ENCODE measurements around the gene NR3C1. TPM values are rescaled to one million over a fixed set of nuclear protein-coding genes. Genes with fewer than 3 reads are reported as not detected.

NR3C1 gene
- polyA plus RNA-seq, 6 donors from 2014 or later = 87.7 to 150 (median 106) TPM

GRCh38 chr5:143259254-143259605 is 144.3 kb downstream of the NR3C1 start:
- Mint-ChIP-seq H3K27me3 (no peaks in the 10 kb centered on the region), H3K36me3 (no peaks in the 10 kb centered on the region), H3K4me3 (no peak overlapping the region), H3K27ac (peak overlapping the region in 1 of 6 donors; percentile 54), H3K9me3 (no peaks in the 10 kb centered on the region), H3K4me1 (no peaks in the 10 kb centered on the region)
- ATAC-seq (ENCODE audit: low read depth in 2 of 2) = no peak
- DNase-seq = no peak

- ATAC-seq (ENCODE audit: low read depth in 2 of 2) (no peak), DNase-seq (no peak)
- no peaks in the 10 kb centered on the region for H3K9me3 Mint-ChIP-seq
Observed at GRCh38 chr5:143258559-143259253, 144.8 kb downstream of the NR3C1 start.

GRCh38 chr5:143254819-143255218 is 148.7 kb downstream of the NR3C1 start:
- Mint-ChIP-seq H3K4me3 (no peak overlapping the region), H3K4me1 (peaks cover 0 to 18% (median 11%) of the 10 kb centered on the region in 3 donors), H3K36me3 (no peaks in the 10 kb centered on the region), H3K9me3 (peaks cover 0 to 2% (median 0%) of the 10 kb centered on the region in 7 donors), H3K27ac (peak overlapping the region in 2 of 6 donors; percentile 7 to 41), H3K27me3 (no peaks in the 10 kb centered on the region)
- no peak for DNase-seq
- ATAC-seq (ENCODE audit: low read depth in 2 of 2) = no peak

More at GRCh38 chr5:143258559-143259253, 144.8 kb downstream of the NR3C1 start:
- H3K36me3 Mint-ChIP-seq = no peaks in the 10 kb centered on the region
- H3K4me3 Mint-ChIP-seq = no peak overlapping the region
- peak overlapping the region in 1 of 6 donors; percentile 54 for H3K27ac Mint-ChIP-seq
- H3K27me3 Mint-ChIP-seq = no peaks in the 10 kb centered on the region
- H3K4me1 Mint-ChIP-seq = no peaks in the 10 kb centered on the region

GRCh38 chr5:143251946-143252345 is 151.5 kb downstream of the NR3C1 start:
- Mint-ChIP-seq H3K27me3 (no peaks in the 10 kb centered on the region), H3K9me3 (peaks cover 0 to 3% (median 0%) of the 10 kb centered on the region in 7 donors), H3K36me3 (no peaks in the 10 kb centered on the region), H3K4me1 (peaks cover 0 to 18% (median 11%) of the 10 kb centered on the region in 3 donors), H3K4me3 (no peak overlapping the region), H3K27ac (peak overlapping the region in 1 of 6 donors; percentile 66)
- ATAC-seq (ENCODE audit: low read depth in 2 of 2) (no peak), DNase-seq (no peak)

GRCh38 chr5:143251190-143251589 is 152.3 kb downstream of the NR3C1 start:
- DNase-seq (no peak), ATAC-seq (ENCODE audit: low read depth in 2 of 2) (no peak)
- H3K36me3 Mint-ChIP-seq = no peaks in the 10 kb centered on the region
- peaks cover 0 to 18% (median 11%) of the 10 kb centered on the region in 3 donors for H3K4me1 Mint-ChIP-seq
- no peak overlapping the region for H3K27ac Mint-ChIP-seq
- H3K4me3 Mint-ChIP-seq = no peak overlapping the region
- H3K27me3 Mint-ChIP-seq = no peaks in the 10 kb centered on the region
- H3K9me3 Mint-ChIP-seq = peaks cover 0 to 3% (median 0%) of the 10 kb centered on the region in 7 donors

- DNase-seq = no peak
- Mint-ChIP-seq H3K27me3 (no peaks in the 10 kb centered on the region), H3K9me3 (peaks cover 0 to 13% (median 3%) of the 10 kb centered on the region in 7 donors), H3K4me3 (no peak overlapping the region), H3K36me3 (peaks cover 5 to 9% of the 10 kb centered on the region in 2 donors), H3K27ac (peak overlapping the region in 1 of 6 donors; percentile 48), H3K4me1 (peaks cover 0 to 18% (median 11%) of the 10 kb centered on the region in 3 donors)
- ATAC-seq (ENCODE audit: low read depth in 2 of 2) = no peak
Observed at GRCh38 chr5:143249851-143250250, 153.6 kb downstream of the NR3C1 start.

- H3K36me3 Mint-ChIP-seq = peaks cover 5 to 12% of the 10 kb centered on the region in 2 donors
- H3K27me3 Mint-ChIP-seq = no peaks in the 10 kb centered on the region
- no peak overlapping the region for H3K27ac Mint-ChIP-seq
- ATAC-seq (ENCODE audit: low read depth in 2 of 2) (no peak), DNase-seq (no peak)
- peaks cover 0 to 17% (median 4%) of the 10 kb centered on the region in 7 donors for H3K9me3 Mint-ChIP-seq
- no peak overlapping the region for H3K4me3 Mint-ChIP-seq
- H3K4me1 Mint-ChIP-seq = peaks cover 0 to 18% (median 11%) of the 10 kb centered on the region in 3 donors
Observed at GRCh38 chr5:143248822-143249579, 154.5 kb downstream of the NR3C1 start.

GRCh38 chr5:143248391-143248790 is 155.1 kb downstream of the NR3C1 start:
- H3K27ac Mint-ChIP-seq = no peak overlapping the region
- H3K27me3 Mint-ChIP-seq = no peaks in the 10 kb centered on the region
- ATAC-seq (ENCODE audit: low read depth in 2 of 2) (no peak), DNase-seq (no peak)
- H3K9me3 Mint-ChIP-seq = peaks cover 0 to 17% (median 4%) of the 10 kb centered on the region in 7 donors
- no peak overlapping the region for H3K4me3 Mint-ChIP-seq
- H3K36me3 Mint-ChIP-seq = peaks cover 5 to 12% of the 10 kb centered on the region in 2 donors
- H3K4me1 Mint-ChIP-seq = peaks cover 0 to 18% (median 11%) of the 10 kb centered on the region in 3 donors

GRCh38 chr5:143247134-143247815 is 156.2 kb downstream of the NR3C1 start:
- peak overlapping the region in 1 of 6 donors; percentile 58 for H3K27ac Mint-ChIP-seq
- H3K27me3 Mint-ChIP-seq = no peaks in the 10 kb centered on the region
- peaks cover 0 to 17% (median 3%) of the 10 kb centered on the region in 7 donors for H3K9me3 Mint-ChIP-seq
- ATAC-seq (ENCODE audit: low read depth in 2 of 2) (no peak), DNase-seq (no peak)
- peaks cover 5 to 12% of the 10 kb centered on the region in 2 donors for H3K36me3 Mint-ChIP-seq
- peaks cover 0 to 10% (median 5%) of the 10 kb centered on the region in 3 donors for H3K4me1 Mint-ChIP-seq
- no peak overlapping the region for H3K4me3 Mint-ChIP-seq

- DNase-seq (no peak), ATAC-seq (ENCODE audit: low read depth in 2 of 2) (no peak)
- peaks cover 0 to 17% (median 3%) of the 10 kb centered on the region in 7 donors for H3K9me3 Mint-ChIP-seq
- peaks cover 5 to 12% of the 10 kb centered on the region in 2 donors for H3K36me3 Mint-ChIP-seq
- H3K4me3 Mint-ChIP-seq = no peak overlapping the region
- no peak overlapping the region for H3K27ac Mint-ChIP-seq
- H3K27me3 Mint-ChIP-seq = no peaks in the 10 kb centered on the region
- no peaks in the 10 kb centered on the region for H3K4me1 Mint-ChIP-seq
Observed at GRCh38 chr5:143245929-143246561, 157.4 kb downstream of the NR3C1 start.

- H3K9me3 Mint-ChIP-seq = peaks cover 0 to 17% (median 3%) of the 10 kb centered on the region in 7 donors
- ATAC-seq (ENCODE audit: low read depth in 2 of 2) = no peak
- H3K27ac Mint-ChIP-seq = no peak overlapping the region
- peaks cover 5 to 12% of the 10 kb centered on the region in 2 donors for H3K36me3 Mint-ChIP-seq
- no peak overlapping the region for H3K4me3 Mint-ChIP-seq
- no peaks in the 10 kb centered on the region for H3K4me1 Mint-ChIP-seq
- no peaks in the 10 kb centered on the region for H3K27me3 Mint-ChIP-seq
- DNase-seq = no peak
Observed at GRCh38 chr5:143244990-143245389, 158.5 kb downstream of the NR3C1 start.

GRCh38 chr5:143244000-143244736 is 159.3 kb downstream of the NR3C1 start:
- ATAC-seq (ENCODE audit: low read depth in 2 of 2) = no peak
- H3K4me1 Mint-ChIP-seq = no peaks in the 10 kb centered on the region
- H3K9me3 Mint-ChIP-seq = peaks cover 0 to 17% (median 3%) of the 10 kb centered on the region in 7 donors
- no peak overlapping the region for H3K27ac Mint-ChIP-seq
- DNase-seq = no peak
- H3K27me3 Mint-ChIP-seq = no peaks in the 10 kb centered on the region
- H3K36me3 Mint-ChIP-seq = peaks cover 5 to 12% of the 10 kb centered on the region in 2 donors
- no peak overlapping the region for H3K4me3 Mint-ChIP-seq

Data from naive B cell (primary cell).